DND-41 (cell line): Measurements from ENCODE around the gene GXYLT1.

Experiments
- ATAC-seq: fragments of 200-7000 bp; cut with Tn5 transposase; 3 replicates; pipeline ENCODE4 v1.9.1; 2021; ENCODE audit warnings: low read depth; ENCODE audit not compliant: insufficient read depth
- DNase-seq: peaks from one replicate; pipeline ENCODE4 v3.0.0-alpha.2; 2020
- H2AFZ ChIP-seq: 2 replicates; pipeline ENCODE4 v1.6.0; 2012; ENCODE audit warnings: low read depth, low read length
- H3K27ac ChIP-seq: 2 replicates; pipeline ENCODE4 v1.5.1; 2012; ENCODE audit warnings: low read length, inconsistent platforms
- H3K27me3 ChIP-seq: fragments of 200-600 bp; sonication (generic); 2 replicates; pipeline ENCODE4 v1.6.0; 2012; ENCODE audit warnings: low read length, mild to moderate bottlenecking, inconsistent platforms; ENCODE audit not compliant: insufficient read depth, poor library complexity
- H3K36me3 ChIP-seq: 2 replicates; pipeline ENCODE4 v1.5.1; 2012; ENCODE audit warnings: low read length, inconsistent platforms; ENCODE audit not compliant: insufficient read depth
- H3K4me1 ChIP-seq: 2 replicates; pipeline ENCODE4 v1.5.1; 2012; ENCODE audit warnings: mild to moderate bottlenecking, low read length; ENCODE audit not compliant: insufficient read depth
- H3K4me2 ChIP-seq: 2 replicates; pipeline ENCODE4 v1.6.0; 2012; ENCODE audit warnings: mild to moderate bottlenecking, moderate library complexity, low read length, inconsistent platforms; ENCODE audit not compliant: insufficient read depth
- H3K4me3 ChIP-seq, 2 experiments: fragments of 200-600 bp in 1 of 2; shearing (Covaris generic) in 1 of 2; 2 replicates each; pipeline ENCODE4 v1.5.1; 2012 to 2016; ENCODE audit warnings: inconsistent platforms in 2 of 2, low read length in 2 of 2, mild to moderate bottlenecking in 2 of 2, low read depth in 1 of 2, moderate library complexity in 1 of 2
- H3K79me2 ChIP-seq: 2 replicates; pipeline ENCODE4 v1.6.0; 2012; ENCODE audit warnings: low read length, inconsistent platforms; ENCODE audit not compliant: insufficient read depth
- H3K9ac ChIP-seq: 2 replicates; pipeline ENCODE4 v1.6.0; 2012; ENCODE audit warnings: low read depth, mild to moderate bottlenecking, inconsistent platforms, low read length, moderate library complexity
- H3K9me3 ChIP-seq: 2 replicates; pipeline ENCODE4 v1.5.1; 2012; ENCODE audit warnings: low read length, moderate library complexity, mild to moderate bottlenecking, inconsistent platforms; ENCODE audit not compliant: insufficient read depth, severe bottlenecking
- H4K20me1 ChIP-seq: 2 replicates; pipeline ENCODE4 v1.6.0; 2012; ENCODE audit warnings: low read length; ENCODE audit not compliant: insufficient read depth
- EZH2 ChIP-seq: IDR thresholded peaks from 3 replicates; pipeline ENCODE4 v1.6.1; 2012; ENCODE audit warnings: borderline replicate concordance, low read depth, mild to moderate bottlenecking, moderate library complexity, low read length, inconsistent platforms; ENCODE audit not compliant: severe bottlenecking
- TF ChIP-seq, protein P1 (sequence below): IDR thresholded peaks from 2 replicates; pipeline ENCODE4 v1.5.1; 2012; ENCODE audit warnings: borderline replicate concordance, low read length, moderate library complexity, mild to moderate bottlenecking; ENCODE audit not compliant: poor library complexity, severe bottlenecking; ENCODE audit errors: extremely low read depth

Gene GXYLT1

GRCh38 chr12:42173961-42174521 lies 29.4 kb upstream of the GXYLT1 start:
- H4K20me1 ChIP-seq: peaks cover 1% of the 10 kb centered on the region; the same call in 1 of the 2 replicates
- no peak for DNase-seq
- no peak overlapping the region for H3K27ac ChIP-seq
- TF ChIP-seq, protein P1, sequence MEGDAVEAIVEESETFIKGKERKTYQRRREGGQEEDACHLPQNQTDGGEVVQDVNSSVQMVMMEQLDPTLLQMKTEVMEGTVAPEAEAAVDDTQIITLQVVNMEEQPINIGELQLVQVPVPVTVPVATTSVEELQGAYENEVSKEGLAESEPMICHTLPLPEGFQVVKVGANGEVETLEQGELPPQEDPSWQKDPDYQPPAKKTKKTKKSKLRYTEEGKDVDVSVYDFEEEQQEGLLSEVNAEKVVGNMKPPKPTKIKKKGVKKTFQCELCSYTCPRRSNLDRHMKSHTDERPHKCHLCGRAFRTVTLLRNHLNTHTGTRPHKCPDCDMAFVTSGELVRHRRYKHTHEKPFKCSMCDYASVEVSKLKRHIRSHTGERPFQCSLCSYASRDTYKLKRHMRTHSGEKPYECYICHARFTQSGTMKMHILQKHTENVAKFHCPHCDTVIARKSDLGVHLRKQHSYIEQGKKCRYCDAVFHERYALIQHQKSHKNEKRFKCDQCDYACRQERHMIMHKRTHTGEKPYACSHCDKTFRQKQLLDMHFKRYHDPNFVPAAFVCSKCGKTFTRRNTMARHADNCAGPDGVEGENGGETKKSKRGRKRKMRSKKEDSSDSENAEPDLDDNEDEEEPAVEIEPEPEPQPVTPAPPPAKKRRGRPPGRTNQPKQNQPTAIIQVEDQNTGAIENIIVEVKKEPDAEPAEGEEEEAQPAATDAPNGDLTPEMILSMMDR: no peak
- no peak for TF ChIP-seq EZH2
- no peak overlapping the region for H2AFZ ChIP-seq
- H3K36me3 ChIP-seq: peaks cover 15% of the 10 kb centered on the region; the same call in 1 of the 2 replicates
- peaks cover 25% of the 10 kb centered on the region; the same call in 1 of the 2 replicates for H3K79me2 ChIP-seq
- H3K9me3 ChIP-seq: no peaks in the 10 kb centered on the region
- no peaks in the 10 kb centered on the region for H3K27me3 ChIP-seq
- H3K4me1 ChIP-seq: no peaks in the 10 kb centered on the region
- H3K9ac ChIP-seq: no peak overlapping the region
- H3K4me2 ChIP-seq: no peak overlapping the region
- no peak overlapping the region for H3K4me3 ChIP-seq
- ATAC-seq: no peak

DNA sequence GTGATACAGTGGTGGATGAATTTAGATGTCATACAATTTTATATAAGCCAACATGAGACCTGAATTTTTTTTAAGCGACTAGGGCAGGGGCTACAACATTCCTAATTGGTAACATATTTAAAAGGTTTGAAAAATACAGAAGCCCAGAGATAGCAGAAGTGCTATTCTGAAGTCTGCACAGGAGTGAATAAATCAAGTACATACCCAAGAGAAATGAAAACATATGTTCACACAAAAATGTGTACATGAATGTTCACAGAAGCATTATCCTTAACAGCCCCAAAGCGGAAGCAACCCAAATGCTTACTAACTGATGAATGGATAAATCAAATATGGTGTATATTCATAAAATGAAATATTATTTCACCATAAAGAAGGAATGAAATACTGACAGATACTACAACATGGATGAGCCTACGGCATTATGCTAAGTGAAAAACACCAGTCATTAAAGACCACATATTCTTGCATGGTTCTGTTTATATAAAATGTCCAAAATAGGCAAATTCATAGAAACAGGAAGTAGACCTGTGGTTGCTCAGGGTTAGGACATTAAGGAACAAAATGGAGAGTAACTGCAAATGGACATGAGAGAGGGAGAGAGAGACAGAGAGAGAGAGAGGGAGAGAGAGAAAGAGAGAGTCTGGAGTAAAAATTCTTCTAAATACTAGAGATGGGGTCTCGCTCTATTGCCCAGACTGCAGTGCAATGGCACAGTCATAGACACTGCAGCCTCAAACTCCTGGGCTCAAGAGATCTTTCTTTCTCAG lies 28.0 kb upstream of the GXYLT1 start:
- H3K79me2 ChIP-seq: peaks cover 28% of the 10 kb centered on the region; the same call in 1 of the 2 replicates
- H2AFZ ChIP-seq: no peak overlapping the region
- no peak overlapping the region for H3K4me2 ChIP-seq
- H3K9me3 ChIP-seq: no peaks in the 10 kb centered on the region
- H3K27me3 ChIP-seq: no peaks in the 10 kb centered on the region
- H3K36me3 ChIP-seq: peaks cover 15% of the 10 kb centered on the region; the same call in 1 of the 2 replicates
- no peak overlapping the region for H3K9ac ChIP-seq
- no peak for DNase-seq
- H3K27ac ChIP-seq: no peak overlapping the region
- H3K4me1 ChIP-seq: no peaks in the 10 kb centered on the region
- no peak for ATAC-seq
- H4K20me1 ChIP-seq: peaks cover 3% of the 10 kb centered on the region; the same call in 1 of the 2 replicates
- TF ChIP-seq, protein P1: no peak
- TF ChIP-seq EZH2: no peak
- H3K4me3 ChIP-seq: no peak overlapping the region

GRCh38 chr12:42167711-42168110 lies 23.0 kb upstream of the GXYLT1 start:
- no peak overlapping the region for H2AFZ ChIP-seq
- ATAC-seq (no peak), DNase-seq (no peak)
- H3K4me3 ChIP-seq: no peak overlapping the region
- H3K27me3 ChIP-seq: no peaks in the 10 kb centered on the region
- no peak overlapping the region for H3K4me2 ChIP-seq
- TF ChIP-seq, protein P1: no peak
- no peak for TF ChIP-seq EZH2
- H3K9ac ChIP-seq: no peak overlapping the region
- H3K79me2 ChIP-seq: peaks cover 14% of the 10 kb centered on the region; the same call in 1 of the 2 replicates
- H3K9me3 ChIP-seq: no peaks in the 10 kb centered on the region
- no peaks in the 10 kb centered on the region for H3K4me1 ChIP-seq
- H3K27ac ChIP-seq: no peak overlapping the region
- peaks cover 3% of the 10 kb centered on the region; the same call in 1 of the 2 replicates for H4K20me1 ChIP-seq
- no peaks in the 10 kb centered on the region; the same call in none of the 2 replicates for H3K36me3 ChIP-seq
